ENCODE results near the gene SRC.

SRC gene

GRCh38 chr20:37346535-37347346, 801 bp downstream of the SRC start:
- DNase-seq = peak in 1 of 2 donors; percentile 69
- Histone ChIP-seq H3K4me1 (peaks cover 0 to 58% (median 44%) of the 10 kb centered on the region in 4 donors), H3K27ac (peak overlapping the region; percentile 97 to 99), H3K36me3 (peaks cover 0 to 16% (median 5%) of the 10 kb centered on the region in 3 donors), H3K4me3 (peak overlapping the region; percentile 78 to 80), H3K9me3 (no peaks in the 10 kb centered on the region), H3K27me3 (no peaks in the 10 kb centered on the region)
- intact Hi-C loops (cut with DNase I; ENCODE audit: low total_unique reads) = no loop called here
- no peak for TF ChIP-seq CTCF (IDR thresholded peaks at IDR 0.05)

GRCh38 chr20:37347347-37347823, 1.4 kb downstream of the SRC start:
- Histone ChIP-seq H3K4me3 (peak overlapping the region; percentile 78 to 80), H3K9me3 (no peaks in the 10 kb centered on the region), H3K36me3 (peaks cover 0 to 16% (median 5%) of the 10 kb centered on the region in 3 donors), H3K4me1 (peaks cover 0 to 64% (median 45%) of the 10 kb centered on the region in 4 donors), H3K27ac (peak overlapping the region; percentile 97 to 99), H3K27me3 (no peaks in the 10 kb centered on the region)
- intact Hi-C loops (cut with DNase I; ENCODE audit: low total_unique reads) = no loop called here
- DNase-seq = no peak
- no peak for TF ChIP-seq CTCF (IDR thresholded peaks at IDR 0.05)

GRCh38 chr20:37347891-37348791, 2.2 kb downstream of the SRC start:
- TF ChIP-seq CTCF (IDR thresholded peaks at IDR 0.05) = no peak
- intact Hi-C loops (cut with DNase I; ENCODE audit: low total_unique reads) = no loop called here
- Histone ChIP-seq H3K27me3 (no peaks in the 10 kb centered on the region), H3K4me1 (peaks cover 0 to 66% (median 48%) of the 10 kb centered on the region in 4 donors), H3K4me3 (peak overlapping the region in 1 of 2 donors; percentile 78), H3K27ac (peak overlapping the region; percentile 97 to 99), H3K36me3 (peaks cover 0 to 18% (median 5%) of the 10 kb centered on the region in 3 donors), H3K9me3 (no peaks in the 10 kb centered on the region)
- DNase-seq = peak in 1 of 2 donors; percentile 64

- H3K27ac ChIP-seq = peak overlapping the region; percentile 97 to 99
- no peaks in the 10 kb centered on the region for H3K27me3 ChIP-seq
- no peak for TF ChIP-seq CTCF (IDR thresholded peaks at IDR 0.05)
- intact Hi-C loops (cut with DNase I; ENCODE audit: low total_unique reads) = no loop called here
- peaks cover 0 to 24% (median 8%) of the 10 kb centered on the region in 3 donors for H3K36me3 ChIP-seq
- H3K4me3 ChIP-seq = no peak overlapping the region
- H3K4me1 ChIP-seq = peaks cover 0 to 67% (median 51%) of the 10 kb centered on the region in 4 donors
- no peaks in the 10 kb centered on the region for H3K9me3 ChIP-seq
- DNase-seq = peak in 1 of 2 donors; percentile 53
These were observed 3.0 kb downstream of the SRC start for GRCh38 chr20:37348792-37349516.
